Fibroblast of skin of back (primary cell): Measurements from ENCODE around the gene YIF1A.
A peak's percentile ranks its signal among the peaks of the same experiment; 100 is the strongest.
"Not testable (repeated sequence)": the region's sequence is repeated elsewhere in the genome, so short reads cannot be mapped to it uniquely, and the experiment has no call there.

Experiments
- DNase-seq: peaks from one replicate; pipeline ENCODE4 v3.0.0-alpha.2; 2013

Gene YIF1A

GRCh38 chr11:66311965-66312548, 23.1 kb upstream of the YIF1A start:
- DNase-seq = peak; percentile 90

- DNase-seq = no peak
These were observed 22.6 kb upstream of the YIF1A start for GRCh38 chr11:66311470-66311964.

GRCh38 chr11:66310803-66311440, 22.0 kb upstream of the YIF1A start:
- DNase-seq = not testable (repeated sequence)

DNA sequence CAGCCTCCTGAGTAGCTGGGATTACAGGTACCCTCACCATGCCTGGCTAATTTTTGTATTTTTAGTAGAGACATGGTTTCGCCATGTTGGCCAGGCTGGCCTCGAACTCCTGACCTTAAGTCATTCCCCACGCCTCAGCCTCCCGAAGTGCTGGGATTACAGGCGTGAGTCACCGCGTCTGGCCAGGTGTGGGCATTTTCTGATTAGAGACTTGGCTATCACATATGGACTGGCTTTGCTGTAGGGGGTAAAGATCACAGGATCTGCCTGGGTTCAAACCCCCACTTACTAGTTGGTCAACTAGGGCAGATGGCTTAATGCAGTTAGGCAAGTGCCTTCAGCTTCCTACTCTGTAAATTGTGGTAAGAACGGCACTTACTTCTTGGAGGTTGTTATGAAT, 21.4 kb upstream of the YIF1A start:
- DNase-seq = no peak

DNA sequence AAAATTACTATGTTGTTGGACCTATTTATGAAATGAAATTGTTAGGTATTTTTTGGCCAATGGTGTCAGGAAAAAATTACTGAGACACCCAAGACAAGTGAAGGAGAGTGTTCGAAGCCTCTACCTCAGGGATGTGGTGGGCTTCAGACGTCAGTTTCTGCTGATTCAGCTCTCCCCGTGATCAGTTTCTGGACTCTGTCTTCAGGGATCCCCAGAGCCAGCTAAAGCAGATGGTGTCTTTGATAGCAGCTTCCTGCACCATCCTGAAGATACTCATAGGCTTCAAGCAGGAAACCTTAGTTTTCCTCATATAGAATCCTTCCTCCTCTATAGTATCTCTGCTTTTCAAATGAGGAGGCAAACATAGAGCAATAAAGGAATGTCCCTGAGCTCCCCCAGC, 20.5 kb upstream of the YIF1A start:
- no peak for DNase-seq

GRCh38 chr11:66302656-66303055, 13.7 kb upstream of the YIF1A start:
- DNase-seq = no peak

GRCh38 chr11:66299186-66299585, 10.2 kb upstream of the YIF1A start:
- DNase-seq = no peak

GRCh38 chr11:66297610-66298009, 8.7 kb upstream of the YIF1A start:
- DNase-seq = no peak

GRCh38 chr11:66294626-66295620, 6.0 kb upstream of the YIF1A start:
- no peak for DNase-seq

DNA sequence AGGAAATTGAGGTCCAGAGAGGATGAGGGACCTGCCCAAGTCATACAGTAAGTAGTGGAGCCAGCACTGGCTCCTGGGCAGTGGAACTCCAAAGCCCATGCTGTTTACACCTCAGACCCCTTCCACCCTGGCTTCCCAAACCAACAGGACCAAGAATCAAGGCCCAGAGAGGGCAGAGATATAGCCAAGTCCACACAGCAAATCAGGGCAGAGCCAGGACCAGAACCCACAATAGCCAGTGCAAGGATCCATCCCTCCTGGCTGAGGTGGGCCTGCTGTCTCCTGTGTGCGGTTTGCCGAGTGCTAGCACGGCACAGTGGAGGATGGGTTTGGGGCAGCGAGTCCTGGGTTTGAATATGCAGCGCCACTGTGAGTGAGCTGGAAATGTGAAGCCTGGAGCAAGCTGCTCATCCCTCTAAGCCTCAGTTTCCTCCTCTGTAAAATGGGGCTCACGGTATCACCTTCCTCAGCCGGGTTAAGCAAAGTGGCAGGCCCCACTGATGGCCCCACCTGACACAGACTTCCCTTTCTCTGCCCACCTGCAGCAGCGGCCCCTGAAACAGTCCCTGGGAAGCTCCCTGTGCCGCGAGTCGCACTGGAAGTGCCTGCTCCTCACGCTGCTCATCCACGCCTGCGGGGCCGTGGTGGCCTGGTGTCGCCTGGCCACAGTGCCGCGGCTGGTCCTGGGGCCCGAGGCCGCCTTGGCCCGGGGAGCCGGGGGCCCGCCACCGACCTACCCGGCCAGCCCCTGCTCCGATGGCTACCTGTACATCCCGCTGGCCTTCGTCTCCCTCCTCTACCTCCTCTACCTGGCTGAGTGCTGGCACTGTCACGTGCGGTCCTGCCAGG, 5.1 kb upstream of the YIF1A start:
- DNase-seq = no peak

DNA sequence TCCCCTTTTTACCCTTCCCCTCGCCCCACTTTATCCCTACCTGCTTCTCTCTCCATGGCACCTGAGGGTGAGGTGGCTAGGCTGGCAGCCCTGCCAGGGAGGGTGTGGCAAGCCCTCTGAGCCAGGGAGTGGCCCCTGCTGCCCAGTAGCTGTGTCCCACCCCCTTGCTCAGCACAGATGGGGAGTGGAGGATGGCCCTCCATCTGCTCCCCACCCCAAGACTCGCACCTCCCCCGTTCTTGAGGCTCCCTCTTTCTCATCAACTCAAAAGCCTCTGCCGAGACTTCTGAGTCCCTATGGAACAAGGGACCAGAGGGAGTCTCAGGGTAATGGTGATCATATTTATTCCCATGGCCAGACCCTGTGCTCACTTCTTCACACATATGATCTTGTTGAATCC, 4.4 kb upstream of the YIF1A start:
- DNase-seq = no peak

DNA sequence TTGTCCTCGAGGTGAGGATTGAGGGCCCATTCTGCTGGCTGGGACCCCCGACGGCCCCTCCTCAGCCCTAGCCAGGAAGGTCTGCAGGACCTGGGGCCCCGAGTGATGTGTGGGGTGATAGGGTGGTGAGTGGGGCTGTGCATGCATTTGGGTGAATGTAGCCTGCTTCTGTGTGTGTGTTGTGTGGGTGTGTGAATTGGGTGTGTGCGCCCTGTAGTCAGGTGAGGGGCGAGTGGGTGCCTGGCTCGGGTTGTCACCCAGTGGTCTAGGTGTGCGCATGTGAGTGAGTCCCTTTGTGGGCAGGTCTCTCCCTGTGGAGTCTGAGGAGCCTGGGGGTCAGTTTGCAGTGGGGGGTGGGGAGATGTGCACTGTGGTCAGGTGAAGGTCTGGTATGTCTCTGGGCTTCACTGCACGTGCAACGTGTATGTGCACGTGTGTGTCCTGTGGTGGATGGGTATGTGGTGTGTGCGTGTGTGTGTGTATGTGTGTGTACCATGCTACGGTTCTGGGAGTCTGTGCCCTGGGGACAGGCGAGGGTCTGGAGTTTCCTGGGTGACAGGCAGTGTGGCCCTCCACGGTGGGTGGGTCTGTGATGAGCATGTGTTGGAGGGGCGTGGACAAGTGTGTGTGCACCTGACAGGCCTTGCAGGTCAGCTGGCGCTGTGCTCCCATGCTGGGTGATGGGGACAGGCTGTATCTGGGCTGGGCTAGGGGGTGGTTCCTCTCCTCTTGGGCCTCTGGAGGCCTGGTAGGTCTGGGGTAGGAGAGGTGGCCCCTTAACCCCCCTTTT, 3.8 kb upstream of the YIF1A start:
- no peak for DNase-seq

DNA sequence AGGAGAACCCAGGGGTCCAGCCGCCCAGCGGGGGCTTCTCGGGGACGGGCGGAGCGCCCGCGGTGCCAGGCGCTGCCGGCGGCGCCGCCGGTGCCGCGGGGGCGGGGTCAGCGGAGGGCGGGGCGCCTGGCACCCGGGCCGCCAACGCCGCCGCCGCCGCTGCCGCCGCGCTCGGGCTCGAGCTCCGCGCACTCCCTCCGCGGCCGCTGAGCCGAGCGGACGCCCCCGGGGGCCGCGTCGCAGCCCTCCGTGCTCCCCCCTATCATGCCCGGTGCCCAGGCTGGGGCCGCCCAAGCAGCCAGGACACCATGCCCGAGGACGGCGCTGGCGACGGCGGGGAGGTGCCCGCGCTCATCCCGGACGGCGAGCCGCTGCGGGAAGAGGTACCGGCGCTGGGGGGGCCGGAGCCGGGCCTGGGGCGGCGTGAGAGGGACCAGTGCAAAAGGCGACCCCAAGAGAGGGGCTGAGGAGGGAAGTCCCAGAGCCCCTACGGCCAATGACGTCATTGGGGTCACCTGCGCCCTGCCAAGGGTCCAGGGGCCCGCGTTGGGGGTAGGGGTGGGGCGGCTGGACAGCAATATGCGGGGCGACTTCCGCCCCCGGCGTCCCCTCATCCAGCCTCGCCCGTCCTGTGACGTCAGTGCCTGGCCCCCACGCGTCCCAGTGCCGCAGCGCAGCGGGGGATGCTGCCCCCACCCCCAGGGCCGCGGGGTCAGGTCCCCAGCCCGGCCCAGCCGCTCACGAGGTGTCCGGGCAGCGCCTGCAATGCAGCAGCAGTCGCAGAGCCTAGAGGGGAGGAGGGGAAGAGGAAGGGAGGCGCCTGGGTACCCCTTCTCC, 3.0 kb upstream of the YIF1A start, which contains the start of gene TMEM151A:
Gene TMEM151A, plus strand, starts transcription at position 189 of the 837 bp plus-strand sequence. Its CDS starts 120 bp downstream, at position 309.
- DNase-seq = no peak

DNA sequence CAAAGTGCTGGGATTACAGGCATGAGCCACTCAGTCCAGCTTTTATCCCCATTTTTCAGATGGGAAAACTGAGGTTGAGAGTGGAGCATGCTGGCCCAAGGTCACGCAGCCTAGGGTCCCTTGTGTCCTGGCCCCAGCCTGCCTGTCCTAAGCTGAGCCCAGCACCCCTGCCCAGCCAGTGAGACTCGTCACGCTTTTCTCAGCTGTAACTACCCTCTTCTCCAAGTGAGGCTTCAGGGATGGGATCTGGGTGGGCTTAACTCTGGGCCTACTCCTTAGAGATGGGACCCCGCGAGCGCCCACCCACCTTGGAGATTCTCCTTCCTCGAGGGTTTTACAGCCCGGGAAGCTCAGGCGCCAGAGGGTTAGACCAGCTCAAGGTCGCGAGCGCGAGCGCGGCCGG, 2.4 kb upstream of the YIF1A start:
- DNase-seq = no peak

GRCh38 chr11:66290330-66290621, 1.3 kb upstream of the YIF1A start:
- DNase-seq = no peak

GRCh38 chr11:66289548-66290329, 796 bp upstream of the YIF1A start:
- no peak for DNase-seq

DNA sequence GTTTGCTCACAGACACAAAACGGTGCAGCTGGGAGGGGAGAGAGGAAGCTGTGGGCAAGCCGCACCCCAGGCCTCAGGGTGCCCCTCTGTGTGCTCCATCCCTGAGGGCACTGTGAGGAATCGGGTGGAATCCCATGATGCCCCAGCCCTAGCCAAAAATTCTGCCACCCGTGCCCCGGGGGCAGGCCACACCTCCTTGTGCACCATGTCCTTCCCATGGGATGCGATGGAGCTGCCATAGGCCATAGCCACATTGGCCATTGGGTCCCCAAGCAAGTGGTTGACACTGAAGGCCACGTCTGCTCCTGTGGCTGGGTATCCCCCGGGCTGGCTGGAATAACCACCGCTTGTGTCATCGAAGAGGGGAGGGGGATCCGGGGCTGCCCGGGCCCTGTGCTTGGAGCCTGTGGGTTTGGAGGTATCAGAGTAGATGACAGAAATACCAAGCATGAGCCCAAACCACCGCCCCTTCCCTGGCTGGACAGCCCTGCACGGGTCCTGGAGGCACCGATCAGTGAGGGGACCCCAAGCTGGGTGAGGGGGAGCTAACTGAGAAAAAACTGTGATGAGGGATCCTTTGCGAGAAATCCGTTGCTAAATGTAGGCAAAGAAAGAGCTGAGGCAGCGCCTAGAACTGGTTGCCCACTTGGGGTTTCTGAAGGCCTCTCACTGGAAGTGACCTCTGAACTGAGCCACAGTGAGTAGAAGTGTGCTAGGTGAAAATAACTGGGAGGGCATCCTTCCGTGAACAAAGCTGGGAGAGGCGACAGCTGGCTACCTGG, 863 bp downstream of the YIF1A start:
- peak; percentile 10 for DNase-seq

- no peak for DNase-seq
These were observed 1.6 kb downstream of the YIF1A start for GRCh38 chr11:66287211-66287888.
